Psoas muscle (tissue), 8 donors: ENCODE data around the gene CELA3A. TPM values are rescaled to one million over a fixed set of nuclear protein-coding genes. Genes with fewer than 3 reads are reported as not detected.
"Not testable (repeated sequence)": the region's sequence is repeated elsewhere in the genome, so short reads cannot be mapped to it uniquely, and the experiment has no call there.

ENCODE experiments used
- ATAC-seq, 4 donors: fragments of 200-7000 bp; cut with Tn5 transposase; one replicate each; pipeline ENCODE4 v1.9.1; 2020; ENCODE audit warnings: moderate library complexity in 3 of 4, mild to moderate bottlenecking in 2 of 4
- DNase-seq, 2 donors: peaks; one replicate each; pipeline ENCODE4 v3.0.0-alpha.2; 2020
- H3K27ac ChIP-seq: fragments of 200-600 bp; one replicate; pipeline ENCODE4 v1.8.0; 2022
- H3K27me3 ChIP-seq, 3 donors: fragments of 200-600 bp in 1 of 3; one replicate each; pipeline versions ENCODE4 v1.6.1 to v1.8.0; 2013 to 2022; ENCODE audit warnings: low read length in 2 of 3, mild to moderate bottlenecking in 2 of 3, moderate library complexity in 1 of 3; ENCODE audit not compliant: insufficient read depth in 3 of 3
- H3K36me3 ChIP-seq, 2 donors: fragments of 200-600 bp in 1 of 2; one replicate each; pipeline versions ENCODE4 v1.6.1 to v1.8.0; 2013 to 2022; ENCODE audit warnings: low read depth in 1 of 2, mild to moderate bottlenecking in 1 of 2, moderate library complexity in 1 of 2; ENCODE audit not compliant: insufficient read depth in 1 of 2
- H3K4me1 ChIP-seq: fragments of 200-600 bp; one replicate; pipeline ENCODE4 v1.8.0; 2022
- H3K4me3 ChIP-seq: fragments of 200-600 bp; one replicate; pipeline ENCODE4 v1.8.0; 2022; ENCODE audit warnings: mild to moderate bottlenecking
- H3K9me3 ChIP-seq: fragments of 200-600 bp; one replicate; pipeline ENCODE4 v1.8.0; 2022
- WGBS, 3 donors: extraction: QIAGEN DNeasy Blood & Tissue Kit; methylation state at CpG; one replicate each; pipeline versions ENCODE4 v1.1.6 to v1.1.7; 2013; 5-methylcytosine and 5-hydroxymethylcytosine counted together
- intact Hi-C, 2 donors: fragments of 100-400 bp; cut with DNase I; formaldehyde crosslinking; loops; one replicate each; pipeline versions ENCODE4 v1.11.0 to v1.14.2; 2022
- polyA plus RNA-seq, 3 donors: library from polyadenylated mRNA; stranded (reverse); fragments of 200-250 nt; gene quantifications; one replicate each; pipeline ENCODE4 v1.2.3, GENCODE V29; 2013
- total RNA-seq, 4 donors: library from RNA; stranded (reverse); fragmentation: NEBNext Ultra II Directional in 2 of 4; extraction: Animal tissue kit (Norgen Biotek cat#: 25700) in 2 of 4; gene quantifications; one replicate each; pipeline versions ENCODE4 v1.2.1 to v1.2.4, GENCODE V29; 2021 to 2023
- TF ChIP-seq, protein P1 (sequence below): fragments of 200-600 bp; IDR thresholded peaks from one replicate; pipeline ENCODE4 v1.8.0; 2022; ENCODE audit warnings: antibody characterized with exemption
- donor health status: healthy with polysubstance abuse.
- donor health status: DM: no; HTN: no; CAD: no; lungs with moderate emphysema.
- donor health status: Bipolar disorder and iron deficiency.
- donor health status: healthy.
- donor health status: DM: yes; HTN: yes; CAD: no.
- donor health status: DM: no; HTN: no; CAD: no.
- donor health status: DM: no; HTN: no; CAD: no.
- donor health status: DM: yes; HTN: yes; CAD: no.

CELA3A gene
- total and polyA plus RNA-seq, 7 donors = 0.62 to 4.0 (median 1.4) TPM; not detected in 3

DNA sequence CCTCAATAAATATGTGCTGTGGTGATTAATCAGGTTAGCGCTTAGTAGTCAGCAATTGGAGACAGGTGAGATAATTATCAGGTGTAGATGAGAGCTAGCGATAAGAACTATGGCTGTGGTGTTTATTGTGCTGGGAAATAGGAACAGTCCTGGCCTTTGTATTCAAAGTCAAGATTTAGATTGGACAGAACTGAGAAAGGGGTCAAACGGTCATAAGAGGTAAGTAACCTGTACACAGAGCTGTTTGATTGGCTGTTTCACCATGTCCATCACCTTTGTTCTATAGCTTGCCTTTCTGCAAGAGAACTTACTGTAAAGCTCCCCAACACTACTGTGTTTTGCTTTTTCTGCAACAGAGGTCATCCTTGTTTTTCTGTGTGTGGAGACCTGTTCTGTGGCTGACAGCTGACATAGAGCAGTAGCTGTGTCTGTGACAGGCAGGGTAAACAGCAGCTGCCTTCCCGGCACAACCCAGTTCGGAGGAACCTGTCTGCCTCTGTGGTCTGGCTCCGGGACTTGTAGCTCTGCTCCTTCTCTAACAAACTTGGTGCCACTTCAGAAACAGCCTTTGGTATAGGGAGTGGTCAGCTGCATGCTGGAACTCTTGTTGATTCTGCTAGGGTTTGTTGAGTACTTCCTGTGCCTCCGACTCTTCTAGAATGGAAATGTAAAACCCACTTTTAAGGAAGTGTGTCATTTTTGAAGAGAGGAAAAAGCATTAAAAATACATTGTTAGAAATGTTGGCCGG is 29.9 kb downstream of the CELA3A start:
- TF ChIP-seq, protein P1, sequence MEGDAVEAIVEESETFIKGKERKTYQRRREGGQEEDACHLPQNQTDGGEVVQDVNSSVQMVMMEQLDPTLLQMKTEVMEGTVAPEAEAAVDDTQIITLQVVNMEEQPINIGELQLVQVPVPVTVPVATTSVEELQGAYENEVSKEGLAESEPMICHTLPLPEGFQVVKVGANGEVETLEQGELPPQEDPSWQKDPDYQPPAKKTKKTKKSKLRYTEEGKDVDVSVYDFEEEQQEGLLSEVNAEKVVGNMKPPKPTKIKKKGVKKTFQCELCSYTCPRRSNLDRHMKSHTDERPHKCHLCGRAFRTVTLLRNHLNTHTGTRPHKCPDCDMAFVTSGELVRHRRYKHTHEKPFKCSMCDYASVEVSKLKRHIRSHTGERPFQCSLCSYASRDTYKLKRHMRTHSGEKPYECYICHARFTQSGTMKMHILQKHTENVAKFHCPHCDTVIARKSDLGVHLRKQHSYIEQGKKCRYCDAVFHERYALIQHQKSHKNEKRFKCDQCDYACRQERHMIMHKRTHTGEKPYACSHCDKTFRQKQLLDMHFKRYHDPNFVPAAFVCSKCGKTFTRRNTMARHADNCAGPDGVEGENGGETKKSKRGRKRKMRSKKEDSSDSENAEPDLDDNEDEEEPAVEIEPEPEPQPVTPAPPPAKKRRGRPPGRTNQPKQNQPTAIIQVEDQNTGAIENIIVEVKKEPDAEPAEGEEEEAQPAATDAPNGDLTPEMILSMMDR = no peak
- ATAC-seq (peak in 2 of 4 donors; percentile 28 to 47), DNase-seq (no peak)
- H3K27ac ChIP-seq = peak overlapping the region; percentile 16
- H3K4me1 ChIP-seq = peaks cover 2% of the 10 kb centered on the region
- H3K9me3 ChIP-seq = no peaks in the 10 kb centered on the region
- 58 to 72% (median 65%) methylated on average over 8 of the region's 8 CpGs for WGBS, 3 donors
- H3K27me3 ChIP-seq = no peaks in the 10 kb centered on the region
- H3K36me3 ChIP-seq = no peaks in the 10 kb centered on the region
- intact Hi-C loops = no loop called here
- no peak overlapping the region for H3K4me3 ChIP-seq

DNA sequence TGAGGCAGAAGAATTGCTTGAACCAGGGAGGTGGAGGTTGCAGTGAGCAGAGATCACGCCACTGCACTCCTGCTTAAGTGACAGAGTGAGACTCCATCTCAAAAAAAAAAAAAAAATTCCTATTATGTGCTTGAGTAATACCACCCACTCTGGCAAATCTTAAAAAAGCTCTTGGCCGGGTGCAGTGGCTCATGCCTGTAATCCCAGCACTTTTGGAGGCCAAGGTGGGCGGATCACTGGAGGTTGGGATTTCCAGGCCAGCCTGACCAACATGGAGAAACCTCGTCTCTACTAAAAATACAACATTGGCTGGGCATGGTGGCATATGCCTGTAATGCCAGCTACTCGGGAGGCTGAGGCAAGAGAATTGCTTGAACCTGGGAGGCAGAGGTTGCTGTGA is 33.4 kb downstream of the CELA3A start:
- H3K4me1 ChIP-seq = peaks cover 17% of the 10 kb centered on the region
- DNase-seq = peak in 1 of 2 donors; percentile 61
- peak in 3 of 4 donors; percentile 9 to 50 (median 29) for ATAC-seq
- intact Hi-C loops, H3K36me3 ChIP-seq, H3K27me3 ChIP-seq, H3K9me3 ChIP-seq, H3K27ac ChIP-seq, H3K4me3 ChIP-seq: not testable (repeated sequence)
- 35 to 43% (median 36%) methylated on average over 5 of the region's 5 CpGs for WGBS, 3 donors

DNA sequence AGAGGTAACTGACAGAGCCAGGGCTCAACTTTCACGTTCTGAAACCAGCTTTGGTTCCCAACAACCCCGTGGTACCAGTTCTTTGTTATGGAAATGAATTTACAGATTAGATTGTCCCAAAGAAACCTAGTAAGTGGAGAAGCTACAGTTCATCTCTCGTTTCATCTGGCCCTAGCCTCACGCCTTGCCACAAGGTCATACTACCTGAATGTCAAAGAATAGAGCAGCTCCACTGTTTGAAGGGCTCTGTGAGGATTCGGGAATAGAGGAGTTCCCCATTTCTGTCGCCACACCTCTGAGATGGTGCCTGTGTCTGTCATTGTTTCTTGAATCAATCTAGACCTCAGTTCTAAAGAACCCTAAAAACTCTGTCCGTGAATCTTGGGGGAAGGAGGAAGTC is 36.1 kb downstream of the CELA3A start:
- DNase-seq = no peak
- intact Hi-C loops = no loop called here
- peak overlapping the region; percentile 71 for H3K27ac ChIP-seq

DNA sequence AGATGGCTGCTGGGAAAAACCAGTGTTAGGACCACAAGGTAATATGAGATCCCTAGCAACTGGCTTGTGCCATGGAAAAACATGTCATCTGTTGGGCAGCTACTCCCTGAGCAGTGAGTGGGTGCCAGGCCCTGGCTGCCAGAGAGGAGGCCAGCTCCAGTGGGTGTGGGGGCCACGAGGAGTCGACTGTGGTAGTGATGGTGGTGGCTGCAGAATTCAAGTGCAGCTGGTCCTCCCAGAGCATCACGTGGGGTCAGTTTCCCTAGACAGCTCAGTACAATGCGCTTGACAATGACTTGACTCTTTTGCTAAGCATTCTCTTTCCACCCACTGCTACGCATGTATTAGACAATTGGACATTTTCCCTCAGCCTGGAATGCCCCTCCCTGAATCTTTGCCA is 36.6 kb downstream of the CELA3A start:
- H3K36me3 ChIP-seq = no peaks in the 10 kb centered on the region
- no peaks in the 10 kb centered on the region for H3K9me3 ChIP-seq
- 23 to 41% (median 25%) methylated on average over 5 of the region's 5 CpGs for WGBS, 3 donors
- H3K4me1 ChIP-seq = peaks cover 20% of the 10 kb centered on the region
- peak overlapping the region; percentile 18 for H3K4me3 ChIP-seq
- intact Hi-C loops = no loop called here
- ATAC-seq (peak; percentile 88 to 92 (median 92)), DNase-seq (peak; percentile 48 to 62)
- H3K27ac ChIP-seq = peak overlapping the region; percentile 71
- no peaks in the 10 kb centered on the region for H3K27me3 ChIP-seq
- TF ChIP-seq, protein P1 = no peak

More for the DNA sequence above, 36.1 kb downstream of the CELA3A start:
- no peaks in the 10 kb centered on the region for H3K9me3 ChIP-seq
- H3K27me3 ChIP-seq = no peaks in the 10 kb centered on the region
- peak overlapping the region; percentile 18 for H3K4me3 ChIP-seq
- H3K4me1 ChIP-seq = peaks cover 20% of the 10 kb centered on the region
- no peaks in the 10 kb centered on the region for H3K36me3 ChIP-seq
- TF ChIP-seq, protein P1 = no peak
- peak; percentile 30 to 62 (median 43) for ATAC-seq
- 29 to 37% (median 34%) methylated on average over 7 of the region's 7 CpGs for WGBS, 3 donors

DNA sequence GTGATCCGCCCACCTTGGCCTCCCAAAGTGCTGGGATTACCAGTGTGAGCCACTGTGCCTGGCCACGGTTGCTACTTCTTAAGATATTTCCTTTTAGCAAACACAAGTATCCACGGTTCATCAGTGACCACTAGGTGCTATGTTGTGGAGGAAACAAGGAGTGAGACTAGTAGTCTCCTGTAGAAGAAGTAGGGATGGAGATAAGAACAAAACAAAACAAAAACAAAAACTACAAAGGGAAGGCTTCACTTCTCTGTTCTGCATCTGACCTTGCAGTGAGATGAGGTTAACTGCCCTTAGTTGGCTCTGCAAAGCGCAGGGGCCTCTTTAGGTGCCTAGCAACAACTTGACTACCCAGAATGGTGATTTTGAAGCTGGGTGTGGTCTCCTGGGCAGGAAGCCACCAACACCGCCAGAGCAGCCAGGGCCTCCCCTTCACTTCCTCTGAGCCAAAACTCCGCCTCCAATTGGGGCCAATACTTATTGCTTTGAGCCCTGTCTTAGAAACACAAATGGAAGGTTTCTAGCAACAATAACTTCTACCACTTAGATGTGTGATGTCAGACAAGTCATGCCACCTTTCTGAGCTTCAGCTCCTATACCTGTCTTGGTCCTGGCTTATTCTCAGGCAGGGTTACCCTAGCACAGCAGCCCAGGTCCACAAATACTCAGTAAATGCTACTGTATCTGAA is 38.3 kb downstream of the CELA3A start:
- ATAC-seq (peak in 2 of 4 donors; percentile 31 to 38), DNase-seq (peak; percentile 56 to 72)
- Histone ChIP-seq H3K36me3 (no peaks in the 10 kb centered on the region), H3K27ac (peak overlapping the region; percentile 4), H3K4me1 (peaks cover 20% of the 10 kb centered on the region), H3K27me3 (no peaks in the 10 kb centered on the region), H3K4me3 (no peak overlapping the region), H3K9me3 (no peaks in the 10 kb centered on the region)
- intact Hi-C loops = no loop called here
- WGBS, 3 donors = 58 to 68% (median 61%) methylated on average over 6 of the region's 6 CpGs
- TF ChIP-seq, protein P1 = no peak
